GM18858 (cell line): ENCODE measurements around the gene GRM7.

Experiments used
- ATAC-seq: cut with Tn5 transposase; IDR thresholded peaks from one replicate; pipeline ENCODE4 v1.9.1; 2021; ENCODE audit not compliant: unreplicated experiment

The GRM7 gene

DNA sequence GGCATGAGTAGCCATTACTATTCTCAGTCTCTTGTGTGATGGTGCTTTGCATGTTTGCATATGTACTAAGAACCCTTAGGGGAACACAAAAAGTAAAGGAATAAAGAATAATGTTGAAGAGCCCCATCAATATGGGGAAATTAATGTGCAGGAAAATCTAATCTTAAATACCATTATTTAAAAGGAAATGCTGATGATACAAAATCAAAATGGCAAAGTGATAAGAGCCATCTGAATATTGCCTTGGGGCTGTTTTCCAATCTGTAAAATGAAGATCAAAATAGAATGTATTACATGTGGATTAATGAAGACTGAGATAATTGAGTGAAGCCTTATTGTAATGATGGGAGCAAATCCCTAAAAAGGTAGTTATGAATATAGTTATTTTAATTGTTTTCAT, 771.4 kb downstream of the GRM7 start:
- ATAC-seq: no peak

DNA sequence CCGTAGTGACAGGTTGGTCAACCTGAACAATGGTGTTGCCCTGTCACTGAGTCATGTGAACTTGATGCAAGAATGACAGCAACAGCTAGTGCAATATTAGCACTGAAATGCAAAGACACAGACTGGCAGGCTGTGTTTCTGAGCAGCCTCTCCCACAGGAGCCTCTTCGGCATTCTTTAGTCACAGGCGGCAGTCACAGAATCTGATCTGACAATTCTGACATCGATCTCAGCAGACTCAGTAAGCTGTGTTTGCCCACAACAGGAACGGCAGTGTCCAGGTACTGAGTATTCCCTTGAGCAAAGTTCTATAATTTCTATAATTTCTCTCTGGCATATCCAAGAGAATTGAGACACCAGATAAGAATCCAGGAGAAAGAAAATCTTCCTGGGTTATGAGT, 776.8 kb downstream of the GRM7 start:
- no peak for ATAC-seq

DNA sequence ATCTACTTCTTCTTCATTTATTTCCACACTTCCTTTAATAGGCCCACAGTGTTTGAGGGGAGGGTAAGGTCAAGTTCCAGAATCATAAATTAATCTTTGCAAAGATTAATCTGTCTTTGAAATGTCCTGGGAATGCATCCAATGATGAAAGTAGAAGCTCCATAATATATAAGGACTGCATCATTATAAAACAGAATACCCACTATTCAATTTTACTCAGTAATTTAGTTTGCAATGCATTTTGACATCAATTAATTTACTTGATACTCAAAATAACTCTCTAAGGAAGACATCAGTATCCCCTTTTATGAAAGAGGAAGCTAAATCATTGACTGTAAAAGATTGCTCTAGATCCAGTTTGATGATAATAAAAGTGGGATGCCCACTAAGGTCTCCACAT, 777.2 kb downstream of the GRM7 start:
- no peak for ATAC-seq

DNA sequence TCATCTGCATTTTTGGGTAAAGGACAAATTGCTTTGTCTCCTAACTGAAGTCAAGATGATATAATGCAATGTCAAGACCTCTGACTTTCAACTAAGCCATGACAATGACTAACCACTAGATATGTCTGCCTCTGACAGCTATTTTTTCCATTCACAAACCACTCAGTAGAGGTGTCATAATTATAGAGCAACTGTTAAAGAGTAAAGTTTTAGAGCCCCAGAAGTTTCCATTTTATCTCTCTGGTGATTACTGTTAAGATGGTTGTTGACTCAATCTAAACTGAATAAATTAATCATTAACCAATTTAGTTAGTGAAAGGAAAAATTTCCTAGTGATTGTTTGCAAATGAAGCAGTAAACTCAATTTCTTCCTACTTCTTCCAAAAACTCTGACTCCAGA, 779.9 kb downstream of the GRM7 start:
- no peak for ATAC-seq

DNA sequence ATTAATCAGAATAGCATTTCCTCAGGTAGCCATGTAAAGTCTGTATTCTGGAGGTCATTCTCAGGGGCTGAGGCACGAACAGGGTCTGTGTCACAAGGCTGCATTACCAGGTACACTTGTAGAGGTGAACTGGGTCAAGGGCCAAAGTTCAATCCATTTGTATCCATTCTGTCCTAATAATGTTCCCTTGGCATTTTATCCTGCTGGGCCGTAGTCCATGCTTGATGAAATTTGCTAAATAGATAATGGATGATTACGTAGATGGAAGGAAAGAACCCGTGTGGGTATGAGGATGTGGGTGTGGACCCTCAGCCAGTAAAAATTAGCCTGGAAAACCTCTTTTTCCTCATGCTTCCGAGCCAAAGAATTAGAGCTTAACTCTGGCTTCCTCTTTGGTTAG, 785.9 kb downstream of the GRM7 start:
- ATAC-seq: no peak

DNA sequence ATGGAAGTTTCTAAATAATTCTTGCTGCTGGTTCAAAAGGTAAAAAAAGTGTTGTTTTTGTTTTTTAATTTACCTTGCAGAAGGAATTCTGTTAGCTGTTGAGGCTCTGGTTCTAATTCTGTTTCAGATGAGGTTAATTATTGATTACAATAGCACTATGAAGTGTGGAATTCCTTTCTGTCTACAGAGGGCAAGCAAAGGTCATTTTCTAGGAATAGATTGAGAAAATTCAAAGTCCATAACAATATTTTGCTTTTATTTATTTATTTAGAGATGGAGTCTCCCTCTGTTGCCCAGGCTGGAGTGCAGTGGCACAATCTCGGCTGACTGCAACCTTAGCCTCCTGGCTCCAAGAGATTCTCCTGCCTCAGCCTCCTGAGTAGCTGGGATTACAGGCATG, 789.6 kb downstream of the GRM7 start:
- ATAC-seq: no peak

DNA sequence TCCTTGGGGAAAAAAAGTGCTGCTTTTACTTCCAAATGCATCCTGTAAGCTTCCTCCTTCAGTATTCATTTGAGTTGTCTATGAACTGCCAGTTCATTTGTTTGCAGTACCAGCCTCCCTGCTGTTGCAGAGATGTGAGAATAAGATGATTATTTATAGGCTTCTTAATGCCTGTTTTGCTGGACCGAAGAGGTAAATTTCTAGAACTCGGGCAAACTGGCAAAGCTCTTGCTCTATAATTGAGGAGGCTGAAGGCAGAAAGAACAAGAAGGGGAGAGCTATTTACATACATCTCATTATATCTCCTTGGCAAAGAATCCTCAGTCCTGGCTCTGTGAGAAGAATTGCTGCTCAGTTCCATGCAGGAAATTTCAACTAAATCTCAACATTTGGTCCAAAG, 790.4 kb downstream of the GRM7 start:
- ATAC-seq: no peak

DNA sequence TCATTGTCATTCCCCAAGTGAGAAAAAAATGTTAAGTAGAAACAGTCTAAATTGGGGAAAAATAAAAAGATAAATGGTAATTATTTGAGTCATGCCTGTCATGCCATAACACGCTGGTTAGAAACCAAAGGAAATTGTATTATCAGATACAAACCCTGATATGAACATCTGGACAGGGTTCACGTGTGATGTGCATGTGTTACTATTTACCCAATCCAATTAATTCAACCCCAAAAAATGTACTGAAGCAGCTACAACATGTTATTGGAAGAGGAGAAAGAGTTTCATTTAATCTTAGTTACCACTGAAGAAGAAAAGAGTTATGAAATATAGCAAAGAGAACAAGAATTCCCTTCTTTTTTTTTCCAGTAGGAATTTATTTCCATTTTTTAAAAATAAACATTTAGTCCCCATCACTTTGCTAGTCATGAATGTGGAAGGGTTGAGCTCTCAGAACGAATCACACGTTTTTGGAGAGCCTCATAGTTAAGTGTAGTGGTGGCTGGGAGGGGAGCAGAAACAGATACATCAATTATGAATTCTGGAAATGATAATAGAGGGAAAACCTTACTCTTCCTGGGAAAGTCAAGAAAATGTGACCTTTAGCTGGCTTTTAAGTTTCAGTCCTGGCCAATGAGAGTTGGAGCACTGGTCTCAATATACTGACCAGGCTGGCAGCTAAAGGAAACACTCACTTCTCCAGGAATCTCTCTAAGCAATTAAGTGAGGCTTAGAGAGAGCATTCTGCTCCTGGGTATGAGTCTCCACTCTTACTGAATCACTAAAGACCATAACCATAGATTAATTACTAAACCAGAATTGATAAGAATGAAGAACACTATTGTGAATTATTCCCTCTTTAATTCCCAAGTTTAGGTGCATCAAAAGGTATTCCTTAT, 796.5 kb downstream of the GRM7 start:
- no peak for ATAC-seq

DNA sequence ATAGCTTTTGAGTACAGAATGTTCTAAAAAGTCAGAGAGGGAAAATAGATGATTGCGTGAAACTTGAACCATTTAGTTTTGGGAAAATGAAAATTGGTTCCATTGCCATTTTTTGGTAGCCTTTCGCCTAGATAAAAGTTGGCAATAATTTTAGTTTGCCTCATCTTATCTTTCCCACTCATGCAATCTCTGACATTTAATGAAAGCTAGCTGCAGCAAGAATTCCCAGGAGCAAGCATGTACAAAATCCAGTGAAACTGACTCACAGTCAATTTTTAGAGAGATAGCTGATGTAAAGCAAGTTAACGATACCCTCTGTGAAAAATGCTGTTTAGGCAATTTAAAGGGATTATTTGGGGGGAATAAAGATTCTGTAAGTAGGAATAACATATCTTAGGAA, 797.4 kb downstream of the GRM7 start:
- no peak for ATAC-seq

DNA sequence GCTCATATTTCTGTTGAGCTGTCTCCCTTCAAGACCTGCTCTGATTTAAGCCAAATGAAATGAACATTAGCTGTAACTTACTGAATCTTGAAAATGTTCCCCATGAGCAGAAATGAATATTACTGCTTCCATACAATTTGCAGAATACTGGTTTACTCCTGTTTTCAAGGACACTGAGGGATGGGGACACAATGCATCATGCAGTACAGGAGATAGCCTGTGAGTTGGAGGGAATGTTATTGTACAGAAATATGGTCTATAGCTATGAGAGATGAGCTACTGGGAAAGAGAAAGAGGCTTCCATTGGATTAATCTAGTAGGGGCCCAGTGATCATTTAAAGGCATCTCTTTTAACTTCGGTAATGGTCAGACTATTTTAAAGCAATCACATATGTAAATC, 798.2 kb downstream of the GRM7 start:
- ATAC-seq: no peak

DNA sequence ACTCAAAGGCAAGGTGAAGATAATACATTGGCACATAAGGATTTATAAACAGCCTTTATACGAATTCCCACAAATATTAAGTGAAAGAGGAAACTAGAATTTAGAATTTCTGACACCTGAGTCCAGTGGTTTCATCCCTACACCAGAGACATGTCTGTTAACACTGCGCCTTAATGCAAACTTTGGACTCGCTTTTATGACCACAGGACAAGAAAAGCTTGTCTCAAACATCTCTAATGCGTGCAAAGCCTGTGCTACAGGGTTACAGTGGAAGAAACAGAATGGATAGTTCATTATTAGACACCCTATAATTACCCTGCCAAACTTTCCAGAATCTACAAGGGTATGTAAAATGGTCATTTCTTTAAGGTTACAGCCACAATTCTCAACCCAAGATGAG, 802.9 kb downstream of the GRM7 start:
- no peak for ATAC-seq

DNA sequence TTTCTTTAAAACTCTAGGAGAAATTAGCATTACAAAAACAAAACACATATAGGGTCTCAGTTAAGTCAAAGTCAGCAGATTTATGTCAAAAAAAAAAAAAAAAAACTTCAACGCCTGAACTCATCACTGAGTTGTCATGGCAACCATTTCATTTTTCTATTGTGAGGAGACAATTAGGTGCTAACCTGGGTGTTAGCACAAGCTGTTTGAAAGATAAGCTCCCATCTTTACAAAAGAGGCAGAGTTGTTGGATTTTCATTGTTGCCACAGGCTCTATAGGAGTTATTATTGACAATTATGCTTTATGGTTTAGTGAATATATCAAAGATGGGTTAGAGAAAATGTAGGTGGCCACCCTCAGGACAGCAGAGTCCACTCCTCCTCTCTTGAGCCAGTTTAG, 806.9 kb downstream of the GRM7 start:
- ATAC-seq: no peak

DNA sequence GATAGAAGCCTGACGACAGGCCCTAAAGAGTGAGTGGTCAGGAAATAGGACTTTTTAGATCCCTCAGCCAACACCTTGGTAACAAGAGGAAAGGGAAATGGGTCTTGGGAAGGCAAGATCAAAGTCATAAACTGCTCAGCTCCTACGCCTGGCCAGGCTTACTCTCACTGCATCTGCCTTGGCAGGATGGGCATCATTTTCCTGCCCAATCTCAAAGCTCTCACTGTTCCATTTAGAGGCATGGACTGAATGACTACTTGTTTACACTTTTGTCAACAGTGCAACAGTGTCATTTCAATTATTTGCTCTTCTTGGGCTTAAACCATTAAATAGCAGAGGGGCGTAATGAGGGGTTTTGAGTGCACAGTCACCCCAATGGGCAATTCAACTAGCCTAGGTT, 808.7 kb downstream of the GRM7 start:
- no peak for ATAC-seq

DNA sequence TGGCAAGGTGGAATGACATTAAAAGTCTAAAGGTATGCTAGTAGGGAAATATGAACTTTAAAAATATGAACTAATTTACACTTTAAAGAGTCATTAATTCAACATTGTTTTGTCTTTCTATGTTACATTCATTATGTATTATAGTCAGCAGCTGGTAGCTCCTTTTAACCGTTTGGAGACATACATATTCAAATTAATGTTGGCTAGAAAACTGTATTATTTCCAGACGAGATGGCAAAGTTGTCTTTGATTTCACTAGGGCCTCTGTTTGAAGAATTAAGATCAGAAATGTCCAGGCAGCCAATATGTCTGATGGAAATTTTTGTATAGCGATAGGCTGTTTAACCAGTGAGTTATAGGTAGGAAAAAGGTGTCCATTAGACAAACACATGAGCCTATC, 817.6 kb downstream of the GRM7 start:
- no peak for ATAC-seq

DNA sequence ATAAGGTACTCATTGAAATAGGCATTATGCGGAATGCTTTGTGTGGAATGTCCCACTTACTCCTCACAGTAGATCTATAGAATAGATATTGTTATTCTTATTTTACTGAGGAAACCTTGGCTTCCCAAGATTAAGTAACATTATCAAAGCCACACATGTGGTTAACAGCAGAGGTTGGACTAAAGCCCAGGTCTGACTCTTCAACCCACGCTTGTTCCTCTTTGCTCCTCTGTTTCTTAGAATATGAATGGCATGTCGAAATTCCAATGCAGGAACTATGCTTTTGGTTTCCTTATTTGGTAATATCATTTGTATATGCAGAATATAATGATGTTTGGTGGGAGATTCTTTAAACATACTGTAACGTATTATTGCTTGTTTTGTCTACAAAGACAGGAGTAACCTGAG, 821.9 kb downstream of the GRM7 start:
- no peak for ATAC-seq

DNA sequence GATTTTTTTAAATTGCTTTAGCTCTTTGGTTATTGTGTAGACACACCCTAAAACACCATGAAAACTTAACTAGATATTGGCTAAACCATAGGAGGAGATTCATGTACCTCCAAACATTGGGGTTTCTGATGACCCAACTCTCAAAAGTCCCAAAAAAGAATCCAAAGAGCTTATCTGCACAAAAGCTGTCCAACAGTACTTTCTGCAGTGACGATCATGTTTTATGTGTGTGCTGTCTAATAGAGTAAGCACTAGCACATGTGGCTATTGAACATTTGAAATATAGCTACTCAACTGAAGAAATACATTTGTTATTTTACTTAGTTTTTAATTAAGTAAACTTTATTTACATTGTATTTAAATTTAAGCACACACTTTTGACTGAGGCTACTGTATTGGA, 822.5 kb downstream of the GRM7 start:
- ATAC-seq: no peak

DNA sequence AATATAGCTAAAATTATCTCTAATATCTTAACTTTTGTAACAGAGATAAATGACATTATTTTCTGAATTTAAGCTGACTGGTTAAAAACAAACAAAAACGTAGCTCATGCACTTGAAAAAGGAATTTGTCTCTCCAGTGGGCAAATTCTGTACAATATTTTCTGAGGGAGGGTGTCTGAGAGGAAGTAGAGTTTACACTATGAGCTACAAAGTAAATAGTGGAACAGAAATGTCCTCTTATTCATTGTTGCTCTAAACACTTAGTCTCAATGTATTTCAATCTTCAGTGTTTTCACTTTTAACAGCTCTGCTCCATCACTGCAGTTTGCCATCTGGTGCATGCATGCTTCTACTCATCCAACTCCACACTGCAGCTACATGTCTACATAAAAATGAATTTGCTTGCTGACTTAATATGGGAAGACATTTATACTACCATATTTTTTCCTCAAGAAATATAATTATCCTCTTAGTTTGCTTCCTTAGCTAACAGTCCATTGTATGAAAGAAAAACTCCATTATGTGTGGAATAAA, 823.3 kb downstream of the GRM7 start:
- ATAC-seq: no peak

DNA sequence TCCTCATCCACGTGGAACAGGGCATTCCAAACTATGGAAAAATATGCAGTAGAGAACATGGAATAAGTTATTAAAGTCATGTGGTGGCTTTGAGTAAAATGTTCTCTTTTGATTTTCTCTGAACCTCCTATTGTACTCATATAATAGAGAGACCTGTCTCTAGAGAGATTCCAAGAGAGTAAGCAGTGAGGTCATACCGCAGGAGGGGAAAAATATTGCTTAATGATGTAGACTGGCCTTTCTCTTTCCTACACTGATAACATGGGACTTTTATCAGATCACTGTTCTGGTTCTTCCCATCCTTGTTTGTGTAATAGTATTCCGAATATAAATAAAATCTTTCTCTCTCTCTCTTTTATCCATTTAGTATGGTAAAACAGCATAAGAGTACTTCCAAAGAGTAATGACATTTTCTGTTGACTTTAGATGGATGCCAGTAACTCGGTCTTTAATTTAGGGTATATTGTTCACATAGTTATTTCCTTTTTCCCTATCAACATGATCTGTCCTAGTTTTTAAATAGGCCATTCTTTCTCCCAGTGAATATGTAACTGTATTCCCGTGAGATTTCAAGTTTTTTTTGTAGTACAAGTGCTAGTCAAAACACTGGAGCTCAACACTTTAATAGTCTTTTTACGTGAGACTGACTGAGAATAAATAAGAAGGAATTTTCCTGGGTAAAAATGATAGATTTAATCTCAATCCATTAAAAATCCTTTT, 826.7 kb downstream of the GRM7 start:
- ATAC-seq: no peak

DNA sequence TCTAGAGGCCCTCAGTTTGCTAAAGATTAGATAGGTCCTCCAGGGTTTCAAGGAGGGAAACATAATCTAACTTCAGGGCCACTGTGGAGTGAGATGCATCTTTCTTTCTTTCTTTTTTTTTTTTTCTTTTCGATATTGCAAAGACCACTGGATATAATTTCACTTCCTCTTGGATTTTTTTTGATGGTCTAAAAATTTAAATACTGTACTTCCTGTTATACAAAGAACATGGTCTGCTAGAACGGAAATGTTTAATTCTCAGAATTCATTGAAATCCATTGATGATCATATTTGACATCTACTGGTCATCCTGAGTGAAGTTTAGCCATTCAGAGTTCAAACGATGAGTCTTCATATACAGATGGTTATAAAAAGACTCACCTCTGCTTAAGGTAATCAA, 832.0 kb downstream of the GRM7 start:
- ATAC-seq: no peak

DNA sequence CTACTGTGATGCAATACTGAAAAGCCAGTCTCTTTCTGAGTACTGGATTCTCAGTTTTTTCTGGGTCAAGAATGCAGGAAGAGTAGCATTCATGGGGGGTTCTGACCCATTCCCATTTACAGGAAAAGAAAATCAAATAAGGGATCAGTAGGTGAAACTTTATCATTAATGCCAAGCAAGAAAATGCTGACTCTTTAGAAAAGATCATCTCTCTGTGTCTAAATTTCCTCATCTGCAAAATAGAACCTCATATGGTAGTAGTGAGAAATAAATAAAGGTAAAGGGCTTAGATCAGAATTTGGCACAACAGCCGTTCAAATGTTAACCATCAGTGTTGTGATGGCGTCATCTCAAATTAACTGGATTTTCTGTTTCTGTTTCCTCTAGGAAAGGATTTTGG, 833.1 kb downstream of the GRM7 start:
- no peak for ATAC-seq

DNA sequence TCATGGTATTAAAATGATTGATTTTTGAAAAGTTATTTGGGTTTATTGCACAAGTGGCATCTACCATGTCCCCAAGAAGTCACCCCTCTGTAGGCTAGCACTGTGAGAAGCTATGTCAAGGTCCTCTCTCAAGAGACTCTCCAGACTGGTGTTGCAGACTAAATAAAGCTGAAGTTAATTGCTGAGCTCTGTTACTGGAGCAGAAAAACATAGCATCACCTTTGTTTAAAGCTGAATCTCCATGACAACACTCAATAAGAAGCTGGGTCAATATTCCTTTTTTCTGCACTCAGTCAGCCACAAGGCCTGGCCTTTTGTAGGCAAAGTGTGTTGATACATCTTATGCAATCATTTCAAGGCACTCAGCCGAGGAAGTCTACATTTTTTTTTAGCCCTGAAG, 834.1 kb downstream of the GRM7 start:
- ATAC-seq: no peak

DNA sequence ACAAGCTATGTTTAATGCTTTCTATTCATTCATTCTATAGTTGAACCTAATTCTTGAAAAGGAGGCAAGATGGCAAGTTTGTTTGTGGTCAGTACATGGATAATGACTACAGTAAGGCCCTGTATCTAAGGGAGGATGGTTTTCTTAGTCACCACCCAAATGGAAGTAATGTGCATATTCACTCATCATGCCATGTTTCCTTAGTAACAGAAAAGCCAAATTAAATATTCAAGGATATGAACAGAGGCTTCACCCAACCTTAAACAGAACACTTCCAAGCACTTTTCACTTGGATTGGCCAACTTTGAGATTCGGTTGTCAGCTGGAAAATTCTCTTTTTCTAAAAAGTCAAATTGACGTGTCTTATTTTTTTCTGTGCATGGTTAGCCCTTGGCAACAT, 835.4 kb downstream of the GRM7 start:
- no peak for ATAC-seq
